GM23338 (cell line): ENCODE results near the gene PRPSAP1. TPM values are rescaled to one million over a fixed set of nuclear protein-coding genes. Genes with fewer than 3 reads are reported as not detected.

ENCODE experiments used
- ETS1 ChIP-seq: IDR thresholded peaks from 2 replicates; pipeline ENCODE4 v1.6.1; 2016; ENCODE audit warnings: antibody characterized with exemption
- EZH2 ChIP-seq: fragments of 200-600 bp; sonication (generic); IDR thresholded peaks from one replicate; pipeline ENCODE4 v1.8.0; 2017; ENCODE audit warnings: antibody characterized with exemption, mild to moderate bottlenecking, low read depth; ENCODE audit not compliant: unreplicated experiment
- JUNB ChIP-seq: IDR thresholded peaks from one replicate; pipeline ENCODE4 v1.6.1; 2016; ENCODE audit warnings: antibody characterized with exemption; ENCODE audit not compliant: unreplicated experiment
- POLR2AphosphoS5 ChIP-seq: IDR thresholded peaks from 2 replicates; pipeline ENCODE4 v1.6.1; 2016; ENCODE audit warnings: antibody characterized with exemption, low read depth
- REST ChIP-seq: IDR thresholded peaks from one replicate; pipeline ENCODE4 v1.6.1; 2018; ENCODE audit warnings: antibody characterized with exemption; ENCODE audit not compliant: unreplicated experiment
- ZNF331 ChIP-seq: fragments of 250-450 bp; sonication (Bioruptor Pico); IDR thresholded peaks from 2 replicates; pipeline ENCODE4 v1.5.0; 2020; ENCODE audit warnings: low read depth, mild to moderate bottlenecking, moderate library complexity
- ZNF462 ChIP-seq: fragments of 250-450 bp; sonication (Bioruptor Pico); IDR thresholded peaks from 2 replicates; pipeline ENCODE4 v1.5.0; 2020; ENCODE audit warnings: mild to moderate bottlenecking, moderate library complexity
- polyA plus RNA-seq: library from polyadenylated mRNA; unstranded; fragments of >200 nt; fragmentation: Nextera tagmentation; extraction: Ambion mirVana; gene quantifications from 2 replicates; pipeline ENCODE4 v1.2.1, GENCODE V29; 2016
- total RNA-seq: library from RNA; depleted of rRNA; stranded (reverse); fragments of >200 nt; shearing (Covaris generic); gene quantifications from 2 replicates; pipeline ENCODE4 v1.2.3, GENCODE V29; 2014

PRPSAP1 gene
- total and polyA plus RNA-seq, 2 experiments from 2014 or later = 39.5 to 58.8 TPM

- no peak for TF ChIP-seq ZNF462 (CRISPR knock-in tag)
- TF ChIP-seq EZH2 = no peak
- no peak for TF ChIP-seq REST
- TF ChIP-seq POLR2AphosphoS5 = no peak
- TF ChIP-seq JUNB = no peak
- TF ChIP-seq ETS1 = no peak
- no peak for TF ChIP-seq ZNF331 (CRISPR knock-in tag)
Observed at GRCh38 chr17:76277300-76278267, 76.1 kb downstream of the PRPSAP1 start (continued).
